K562 (cell line): Measurements from ENCODE around the gene ZNF407. TPM values are rescaled to one million over a fixed set of nuclear protein-coding genes. Genes with fewer than 3 reads are reported as not detected.

Experiments
- ATAC-seq: fragments of 200-7000 bp; cut with Tn5 transposase; 3 replicates; pipeline ENCODE4 v1.9.1; 2020; ENCODE audit warnings: moderate library complexity
- BruUV-seq: library from RNA; stranded (reverse); fragments of 400-500 nt; replicated peaks from 2 replicates; lab custom pipeline; 2021; lab: Mats Ljungman, UMichigan
- CTCF ChIA-PET: fragments of 300-600 bp; formaldehyde crosslinking; extraction: SDS; loops from one replicate; lab custom pipeline; 2021; ENCODE audit warnings: low intra/inter-chr PET ratio; lab: Yijun Ruan, JAX
- POLR2A ChIA-PET: fragments of 300-600, 350-650 bp; sonication (Branson Sonifier 250); formaldehyde crosslinking; extraction: SDS; loops from one replicate; lab custom pipeline; 2021; ENCODE audit warnings: antibody characterized with exemption, inconsistent platforms; lab: Yijun Ruan, JAX
- DNase-seq, 4 experiments: peaks; one replicate each; pipeline versions ENCODE4 v3.0.0 to v3.0.0-alpha.2; 2011 to 2018; ENCODE audit warnings: low spot score in 3 of 4, mixed read lengths in 3 of 4; ENCODE audit errors: extremely low read depth in 1 of 4
- FAIRE-seq: peaks from 2 replicates; lab custom pipeline; 2011; peaks lifted over from hg19 to GRCh38; lab: Jason Lieb, UNC
- H2AFZ ChIP-seq: 2 replicates; pipeline ENCODE4 v1.6.0; 2011; ENCODE audit warnings: low read depth, low read length, control low read depth, inconsistent platforms
- H3K27ac ChIP-seq: fragments of 200-600 bp; 3 replicates; pipeline ENCODE4 v1.8.0; 2011; ENCODE audit warnings: low read depth, mild to moderate bottlenecking, control low read depth, inconsistent platforms, low read length, moderate library complexity, mixed read lengths; ENCODE audit errors: extremely low read depth
- H3K27me3 ChIP-seq, 2 experiments: fragments of 300-600 bp in 1 of 2; 2 replicates in 1 of 2; 3 replicates in 1 of 2; pipeline versions ENCODE4 v1.6.0 to v1.8.0; 2011; ENCODE audit warnings: inconsistent platforms in 2 of 2, low read length in 2 of 2, mild to moderate bottlenecking in 1 of 2, mixed read lengths in 1 of 2, moderate library complexity in 1 of 2; ENCODE audit not compliant: control insufficient read depth in 2 of 2, insufficient read depth in 2 of 2
- H3K36me3 ChIP-seq: fragments of 300-600 bp; 3 replicates; pipeline ENCODE4 v1.8.0; 2011; ENCODE audit warnings: mild to moderate bottlenecking, low read length, inconsistent platforms; ENCODE audit not compliant: control insufficient read depth, insufficient read depth
- H3K4me1 ChIP-seq, 2 experiments: fragments of 200-600 bp in 1 of 2; replicated peaks in 1 of 2; 2 replicates in 1 of 2; 3 replicates in 1 of 2; pipeline versions ENCODE4 v1.5.1 to v1.8.0; 2011; ENCODE audit warnings: inconsistent platforms in 2 of 2, low read length in 2 of 2, mild to moderate bottlenecking in 1 of 2, mixed read lengths in 1 of 2, moderate library complexity in 1 of 2; ENCODE audit not compliant: control insufficient read depth in 2 of 2, insufficient read depth in 2 of 2
- H3K4me2 ChIP-seq: 2 replicates; pipeline ENCODE4 v1.6.1; 2011; ENCODE audit warnings: low read length, control low read depth, inconsistent platforms, mixed read lengths; ENCODE audit not compliant: insufficient read depth
- H3K4me3 ChIP-seq: fragments of 200-600 bp; sonication (generic), shearing (Covaris generic); 2 replicates; pipeline ENCODE4 v1.5.1; 2016; ENCODE audit warnings: control low read depth, inconsistent platforms
- H3K79me2 ChIP-seq: fragments of 200-600 bp; 3 replicates; pipeline ENCODE4 v1.8.0; 2011; ENCODE audit warnings: low read length, inconsistent platforms; ENCODE audit not compliant: control insufficient read depth, insufficient read depth
- H3K9ac ChIP-seq, 2 experiments: 2 replicates each; pipeline versions ENCODE4 v1.6.0 to v1.6.1; 2011; ENCODE audit warnings: low read depth in 2 of 2, low read length in 2 of 2, control low read depth in 1 of 2, inconsistent platforms in 1 of 2, mild to moderate bottlenecking in 1 of 2, mixed read lengths in 1 of 2; ENCODE audit not compliant: insufficient read depth in 1 of 2
- H3K9me1 ChIP-seq: one replicate; pipeline ENCODE4 v1.6.0; 2011; ENCODE audit warnings: inconsistent platforms, mild to moderate bottlenecking, low read length, moderate library complexity; ENCODE audit not compliant: control insufficient read depth, insufficient read depth
- H3K9me3 ChIP-seq: replicated peaks from 2 replicates; pipeline ENCODE4 v1.5.1; 2011; ENCODE audit warnings: low read depth, low read length, inconsistent platforms; ENCODE audit not compliant: control insufficient read depth, insufficient read depth
- H4K20me1 ChIP-seq: replicated peaks from 2 replicates; pipeline ENCODE4 v1.6.1; 2011; ENCODE audit warnings: low read length, inconsistent platforms, mixed read lengths; ENCODE audit not compliant: control insufficient read depth, insufficient read depth
- ELF4 ChIP-seq: fragments of 450-650 bp; formaldehyde crosslinking; IDR thresholded peaks from 2 replicates; pipeline ENCODE4 v1.4.0; 2022; ENCODE audit warnings: missing genetic modification characterization
- EP300 ChIP-seq: IDR thresholded peaks from 2 replicates; pipeline ENCODE4 v1.6.1; 2012; ENCODE audit warnings: low read length, improper control_type of control experiment
- MXD1 ChIP-seq: fragments of 250-450 bp; sonication (Bioruptor Pico); IDR thresholded peaks from 2 replicates; pipeline ENCODE4 v1.8.0; 2021; ENCODE audit warnings: borderline replicate concordance, mild to moderate bottlenecking, moderate library complexity; ENCODE audit not compliant: poor library complexity, severe bottlenecking
- SMARCE1 ChIP-seq: fragments of 450-650 bp; IDR thresholded peaks from 2 replicates; pipeline ENCODE4 v1.7.1; 2016; ENCODE audit warnings: mild to moderate bottlenecking
- TARDBP ChIP-seq: fragments of 450-650 bp; IDR thresholded peaks from 2 replicates; pipeline ENCODE4 v1.6.1; 2016
- TCF3 ChIP-seq: sonication (generic); formaldehyde crosslinking; IDR thresholded peaks from 2 replicates; pipeline ENCODE4 v1.4.0; 2020; ENCODE audit warnings: mild to moderate bottlenecking, missing genetic modification reagents
- TCFL5 ChIP-seq: fragments of 250-450 bp; sonication (Bioruptor Pico); conservative IDR thresholded peaks from 2 replicates; pipeline ENCODE4 v1.6.1; 2021; ENCODE audit warnings: mild to moderate bottlenecking, moderate library complexity, matching md5 sums
- TGIF2 ChIP-seq: sonication (generic); formaldehyde crosslinking; IDR thresholded peaks from 2 replicates; pipeline ENCODE4 v1.8.1; 2022; ENCODE audit warnings: mild to moderate bottlenecking, missing genetic modification reagents, moderate library complexity
- ZNF41 ChIP-seq: fragments of 250-450 bp; sonication (Bioruptor Pico); conservative IDR thresholded peaks from 2 replicates; pipeline ENCODE4 v1.4.0; 2020; ENCODE audit warnings: mild to moderate bottlenecking
- ZNF609 ChIP-seq: sonication (generic); formaldehyde crosslinking; IDR thresholded peaks from 2 replicates; pipeline ENCODE4 v1.8.1; 2023; ENCODE audit warnings: missing genetic modification reagents, mild to moderate bottlenecking, borderline replicate concordance
- WGBS: fragments of 100-300 bp; shearing (Covaris generic); methylation state at CpG from one replicate; pipeline ENCODE4 v1.1.6; 2016; ENCODE audit warnings: low coverage, mixed read lengths; ENCODE audit not compliant: insufficient coverage; ENCODE audit errors: missing lambda C conversion rate; 5-methylcytosine and 5-hydroxymethylcytosine counted together
- in situ Hi-C: fragments of 300-500 bp; cut with MboI; formaldehyde crosslinking; loops from 4 replicates; pipeline ENCODE4 v1.15.0; 2018; ENCODE audit warnings: inconsistent platforms, mixed read lengths
- intact Hi-C: fragments of 100-400 bp; cut with micrococcal nuclease; formaldehyde crosslinking; loops from 2 replicates; pipeline ENCODE4 v1.14.2; 2022
- polyA plus RNA-seq, 8 experiments: library from polyadenylated mRNA; depleted of rRNA in 4 of 8; stranded (reverse) in 5 of 8; unstranded in 3 of 8; fragments of >200 nt; fragmentation: Nextera tagmentation in 2 of 8; fragmentation: Illumina TruSeq in 1 of 8; extraction: Ambion mirVana in 2 of 8; extraction: Trizol in 1 of 8; gene quantifications; 2 replicates each; pipeline versions ENCODE4 v1.2.1 to v1.2.3, GENCODE V29; 2011 to 2014; ENCODE audit warnings: inconsistent platforms in 1 of 8, missing spikeins in 1 of 8
- total RNA-seq, 7 experiments: library from RNA; depleted of rRNA in 6 of 7; stranded (reverse); fragments of >200 nt in 6 of 7; fragmentation: Illumina TruSeq in 2 of 7; extraction: Trizol in 2 of 7; gene quantifications; 2 replicates each; pipeline versions ENCODE4 v1.2.1 to v1.2.3, GENCODE V29; 2011 to 2021; ENCODE audit warnings: low replicate concordance in 1 of 7

ZNF407 gene
- total and polyA plus RNA-seq, 9 of the 15 experiments (the other 6 are each of a cell fraction or from before 2014, with no cell fraction given): 0.21 to 5.4 (median 2.3) TPM

- WGBS: 64% methylated on average over 6 of the region's 6 CpGs
- BruUV-seq: no TSS peak
- TF ChIP-seq TCFL5: no peak
- H3K4me3 ChIP-seq: no peak overlapping the region
- no peaks in the 10 kb centered on the region for H3K79me2 ChIP-seq
- CTCF ChIA-PET: no interaction called here
- no peak overlapping the region for H3K9ac ChIP-seq
- in situ Hi-C loops (no loop called here), intact Hi-C loops (no loop called here)
- no peaks in the 10 kb centered on the region for H3K36me3 ChIP-seq
- POLR2A ChIA-PET: no interaction called here
- no peak overlapping the region for H2AFZ ChIP-seq
- no peaks in the 10 kb centered on the region for H3K9me3 ChIP-seq
- no peaks in the 10 kb centered on the region for H3K4me1 ChIP-seq
- no peak overlapping the region for H3K27ac ChIP-seq
- no peaks in the 10 kb centered on the region for H3K27me3 ChIP-seq
- no peak overlapping the region for H3K4me2 ChIP-seq
- FAIRE-seq: no peak
- DNase-seq: no peak
- no peak for ATAC-seq
- H3K9me1 ChIP-seq: no peaks in the 10 kb centered on the region
- H4K20me1 ChIP-seq: no peaks in the 10 kb centered on the region
Measured at GRCh38 chr18:74996055-74996454, 398.4 kb downstream of the ZNF407 start.

GRCh38 chr18:74996996-74997395, 399.3 kb downstream of the ZNF407 start:
- H3K4me1 ChIP-seq: no peaks in the 10 kb centered on the region
- WGBS: 30% methylated on average over 5 of the region's 6 CpGs
- no peak for TF ChIP-seq ELF4
- TF ChIP-seq MXD1 (CRISPR knock-in tag): no peak
- TF ChIP-seq ZNF609 (CRISPR knock-in tag): no peak
- no peak for TF ChIP-seq TCFL5
- no peak for TF ChIP-seq TCF3 (CRISPR knock-in tag)
- TF ChIP-seq TARDBP: no peak
- no peak for TF ChIP-seq EP300
- TF ChIP-seq ZNF41 (CRISPR knock-in tag): no peak
- no peak for TF ChIP-seq TGIF2 (CRISPR knock-in tag)
- TF ChIP-seq SMARCE1: no peak
- CTCF ChIA-PET: no interaction called here
- H3K9me3 ChIP-seq: no peaks in the 10 kb centered on the region
- intact Hi-C loops: no loop called here
- no peaks in the 10 kb centered on the region for H4K20me1 ChIP-seq
- H3K9ac ChIP-seq: no peak overlapping the region
- H3K27ac ChIP-seq: no peak overlapping the region
- POLR2A ChIA-PET: interaction anchor here (0.9 kb wide), 1 partner anchor 9 kb away, joined by 4 read pairs; no protein-coding TSS in a partner anchor
- H3K36me3 ChIP-seq: no peaks in the 10 kb centered on the region
- H3K4me2 ChIP-seq: no peak overlapping the region
- BruUV-seq: no TSS peak
- H3K27me3 ChIP-seq: no peaks in the 10 kb centered on the region
- no peak overlapping the region for H3K4me3 ChIP-seq
- in situ Hi-C loops: no loop called here
- ATAC-seq (no peak), DNase-seq (no peak), FAIRE-seq (no peak)
- no peak overlapping the region for H2AFZ ChIP-seq
- H3K9me1 ChIP-seq: no peaks in the 10 kb centered on the region
- no peaks in the 10 kb centered on the region for H3K79me2 ChIP-seq
